GM12801 (cell line): ENCODE results near the gene TCEANC.

Source experiments
- TF ChIP-seq, protein P1 (sequence below): IDR thresholded peaks from one replicate; pipeline ENCODE4 v1.5.1; 2011; ENCODE audit warnings: control low read depth; ENCODE audit not compliant: insufficient read length; ENCODE audit errors: extremely low read depth

The TCEANC gene

DNA sequence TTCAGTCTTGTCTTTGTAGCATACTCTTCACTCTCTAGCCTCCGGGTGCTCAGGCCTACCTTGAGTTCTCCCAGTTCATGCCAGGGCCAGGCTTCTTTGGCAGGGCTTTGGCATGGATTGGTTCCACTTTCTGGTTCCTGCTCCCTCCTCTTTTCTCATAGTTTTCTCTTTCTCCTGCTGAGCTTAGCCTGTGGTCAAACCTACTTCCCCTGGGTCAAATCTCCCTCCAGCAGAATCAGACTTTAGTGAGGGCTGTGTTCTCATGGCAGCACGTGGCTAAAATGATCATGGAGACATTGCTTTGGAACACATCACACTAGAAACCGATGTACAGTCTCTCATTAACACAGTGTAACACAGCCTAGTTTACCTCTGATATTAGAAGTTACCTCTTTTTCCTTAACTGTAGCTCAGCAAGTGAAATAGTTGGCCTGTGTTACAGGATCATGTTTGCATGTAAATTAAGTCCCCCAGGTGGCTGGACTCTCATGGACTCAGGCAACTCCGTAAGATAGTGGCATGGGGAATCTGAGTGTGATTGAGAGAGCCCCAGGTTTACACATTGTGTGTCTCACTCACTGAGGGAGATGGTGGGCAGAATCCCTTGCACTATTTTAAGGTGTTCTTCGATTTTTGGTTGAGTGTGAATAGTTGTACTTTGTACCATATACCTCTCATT is 49.3 kb downstream of the TCEANC start:
- TF ChIP-seq, protein P1, sequence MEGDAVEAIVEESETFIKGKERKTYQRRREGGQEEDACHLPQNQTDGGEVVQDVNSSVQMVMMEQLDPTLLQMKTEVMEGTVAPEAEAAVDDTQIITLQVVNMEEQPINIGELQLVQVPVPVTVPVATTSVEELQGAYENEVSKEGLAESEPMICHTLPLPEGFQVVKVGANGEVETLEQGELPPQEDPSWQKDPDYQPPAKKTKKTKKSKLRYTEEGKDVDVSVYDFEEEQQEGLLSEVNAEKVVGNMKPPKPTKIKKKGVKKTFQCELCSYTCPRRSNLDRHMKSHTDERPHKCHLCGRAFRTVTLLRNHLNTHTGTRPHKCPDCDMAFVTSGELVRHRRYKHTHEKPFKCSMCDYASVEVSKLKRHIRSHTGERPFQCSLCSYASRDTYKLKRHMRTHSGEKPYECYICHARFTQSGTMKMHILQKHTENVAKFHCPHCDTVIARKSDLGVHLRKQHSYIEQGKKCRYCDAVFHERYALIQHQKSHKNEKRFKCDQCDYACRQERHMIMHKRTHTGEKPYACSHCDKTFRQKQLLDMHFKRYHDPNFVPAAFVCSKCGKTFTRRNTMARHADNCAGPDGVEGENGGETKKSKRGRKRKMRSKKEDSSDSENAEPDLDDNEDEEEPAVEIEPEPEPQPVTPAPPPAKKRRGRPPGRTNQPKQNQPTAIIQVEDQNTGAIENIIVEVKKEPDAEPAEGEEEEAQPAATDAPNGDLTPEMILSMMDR, result no peak

DNA sequence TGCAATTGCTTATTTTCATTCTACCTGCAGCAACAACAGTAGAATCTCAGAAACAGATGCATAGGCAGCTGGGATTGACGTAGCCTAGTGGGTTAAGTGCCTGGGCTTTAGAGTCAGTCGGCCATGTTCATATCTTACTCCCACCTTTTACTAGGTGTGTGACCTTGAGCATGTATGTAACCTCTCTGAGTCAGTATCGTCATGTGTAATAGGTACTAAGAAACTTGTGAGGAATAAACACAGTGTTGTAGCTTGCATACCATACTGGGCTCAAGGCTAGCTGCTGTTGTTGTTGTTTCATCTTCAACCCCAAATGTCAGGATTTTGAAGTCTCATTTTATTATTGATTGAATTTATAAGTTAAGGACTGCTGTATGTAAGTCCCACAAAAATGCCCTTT is 50.2 kb downstream of the TCEANC start:
- TF ChIP-seq, protein P1, result no peak

DNA sequence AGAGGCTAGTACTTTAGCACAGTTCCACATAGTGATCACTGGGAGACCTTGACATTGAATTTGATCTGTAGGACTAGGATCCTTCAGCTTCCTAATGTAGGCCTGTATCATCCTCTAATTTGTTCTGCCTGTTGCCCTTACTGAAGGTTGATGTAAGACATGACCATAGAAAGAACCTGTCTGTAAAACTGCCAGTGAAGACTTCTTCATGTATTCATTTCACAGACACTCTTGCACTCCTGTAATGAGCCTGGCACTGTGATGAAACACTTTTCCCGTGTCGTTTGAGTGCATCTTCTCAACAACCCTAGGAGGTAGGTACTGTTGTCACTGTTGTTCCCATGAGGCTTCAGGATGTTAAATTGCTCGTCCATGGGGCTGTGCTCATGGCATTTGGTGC is 50.6 kb downstream of the TCEANC start:
- TF ChIP-seq, protein P1, result no peak

DNA sequence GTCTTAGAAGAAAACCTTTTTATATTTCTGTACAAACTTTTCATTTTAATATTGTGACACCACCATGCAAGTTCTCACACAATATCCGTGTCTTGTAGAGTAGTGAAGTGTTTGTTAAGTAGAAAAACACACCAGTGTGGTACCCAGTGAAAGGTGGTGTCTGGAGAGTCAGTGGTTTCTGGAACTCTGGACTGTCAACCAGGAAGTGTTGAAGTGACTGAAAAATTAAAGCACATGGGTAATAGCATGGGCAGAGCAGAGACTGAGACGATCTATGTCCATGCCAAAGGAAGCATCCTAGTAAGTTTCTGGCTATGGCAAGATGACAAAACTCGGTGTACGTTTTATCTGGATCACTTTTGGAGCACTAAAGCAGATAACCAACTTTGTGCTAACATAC is 58.2 kb downstream of the TCEANC start:
- TF ChIP-seq, protein P1, result no peak
